GM20431 (cell line): ENCODE measurements around the gene NYAP2.

Experiments
- in situ Hi-C: fragments of 300-500 bp; cut with MseI, MboI; formaldehyde crosslinking; loops from one replicate; pipeline ENCODE4 v1.15.0; 2020; ENCODE audit warnings: low sequenced_read_pairs; ENCODE audit not compliant: unreplicated experiment

Gene NYAP2

GRCh38 chr2:225534037-225534436 is 134.5 kb downstream of the NYAP2 start:
- in situ Hi-C loops = no loop called here

GRCh38 chr2:225534697-225535096 is 135.2 kb downstream of the NYAP2 start:
- in situ Hi-C loops = no loop called here

- in situ Hi-C loops = no loop called here
These were observed 136.5 kb downstream of the NYAP2 start for GRCh38 chr2:225536036-225536435.

GRCh38 chr2:225543626-225544025 is 144.1 kb downstream of the NYAP2 start:
- in situ Hi-C loops = no loop called here

DNA sequence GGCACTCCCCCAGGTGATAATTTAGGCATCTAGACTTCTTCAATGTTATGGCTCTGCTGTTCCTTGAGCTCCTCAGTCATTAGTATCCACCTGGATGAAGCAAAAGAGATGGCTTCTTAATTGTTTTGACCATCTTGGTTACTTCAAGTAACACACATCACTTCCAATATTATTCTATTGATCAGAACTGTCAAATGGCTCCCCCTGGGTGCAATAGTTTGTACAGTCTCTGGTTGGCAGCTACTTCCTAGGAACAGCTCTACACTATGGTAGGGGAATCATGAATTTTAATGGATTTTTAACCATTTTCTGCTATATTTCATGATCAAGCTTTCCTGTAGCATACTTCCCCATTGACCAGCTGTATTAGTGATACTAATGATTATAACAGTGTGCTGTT is 157.0 kb downstream of the NYAP2 start:
- in situ Hi-C loops = no loop called here

DNA sequence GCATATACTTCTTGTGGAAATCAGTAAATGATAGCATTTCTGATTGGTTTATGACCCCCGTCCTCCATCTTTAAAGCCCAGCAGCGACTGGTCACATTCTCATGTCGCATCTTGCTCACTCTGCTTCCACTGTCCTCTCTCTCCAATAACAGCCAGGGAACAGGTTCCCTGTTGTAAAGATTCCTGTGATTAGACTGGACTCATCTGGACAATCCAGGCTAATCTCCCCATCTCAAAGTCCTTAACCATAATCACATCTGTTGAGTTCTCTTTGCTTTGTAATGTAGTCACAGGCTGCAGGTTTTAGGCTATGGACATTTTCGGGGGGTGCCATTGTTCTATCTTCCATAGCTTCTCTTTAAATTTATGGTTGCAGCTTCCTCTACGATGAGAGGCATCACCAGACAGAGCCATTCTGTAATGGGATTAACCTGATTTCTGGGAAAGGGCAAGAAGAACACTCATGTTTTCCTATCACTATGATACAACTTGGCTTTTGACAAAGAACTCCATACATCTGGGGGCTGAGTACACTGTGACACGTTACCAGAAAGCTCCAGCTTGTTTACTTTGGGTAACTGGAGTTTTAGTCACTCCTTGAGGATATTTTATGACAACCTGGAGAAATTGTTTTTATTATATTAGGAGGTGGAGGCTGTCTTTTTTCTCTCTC is 159.0 kb downstream of the NYAP2 start:
- in situ Hi-C loops = no loop called here

DNA sequence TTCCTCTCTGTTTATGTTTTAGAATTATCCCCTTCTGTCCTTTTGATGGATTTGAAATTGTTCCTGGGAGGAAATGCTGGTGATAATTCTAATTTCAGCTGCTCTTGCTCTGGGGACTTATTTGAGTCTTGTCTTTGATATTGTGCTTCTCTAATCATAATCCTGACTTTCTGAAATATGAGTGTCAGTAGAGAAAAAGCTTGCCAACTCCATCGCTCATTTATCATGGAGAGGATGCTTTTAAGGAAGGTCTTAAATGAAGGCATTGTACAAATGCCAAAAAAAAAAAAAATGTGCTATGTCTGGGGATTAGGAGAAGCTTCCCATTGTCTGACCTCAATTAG is 159.5 kb downstream of the NYAP2 start:
- in situ Hi-C loops = no loop called here

DNA sequence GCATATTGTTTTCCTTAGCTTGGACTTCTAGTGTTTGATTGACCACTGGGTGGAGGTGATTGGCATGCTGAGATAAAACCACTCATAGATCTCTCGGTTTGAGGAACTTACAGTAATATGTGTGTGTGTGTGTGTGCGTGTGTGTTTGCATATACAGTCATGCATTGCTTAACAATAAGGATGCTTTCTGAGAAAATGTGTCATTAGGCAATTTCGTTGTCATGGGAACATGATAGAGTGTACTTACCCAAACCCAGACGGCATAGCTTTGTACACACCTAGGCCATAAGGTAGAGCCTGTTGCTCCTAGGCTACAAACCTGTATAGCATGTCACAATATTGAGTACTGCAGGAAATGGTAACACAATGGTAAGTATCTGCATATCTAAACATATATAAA is 167.3 kb downstream of the NYAP2 start:
- in situ Hi-C loops = no loop called here

GRCh38 chr2:225569995-225570394 is 170.5 kb downstream of the NYAP2 start:
- in situ Hi-C loops = no loop called here

- in situ Hi-C loops = no loop called here
These were observed 174.1 kb downstream of the NYAP2 start for GRCh38 chr2:225573603-225574002.

DNA sequence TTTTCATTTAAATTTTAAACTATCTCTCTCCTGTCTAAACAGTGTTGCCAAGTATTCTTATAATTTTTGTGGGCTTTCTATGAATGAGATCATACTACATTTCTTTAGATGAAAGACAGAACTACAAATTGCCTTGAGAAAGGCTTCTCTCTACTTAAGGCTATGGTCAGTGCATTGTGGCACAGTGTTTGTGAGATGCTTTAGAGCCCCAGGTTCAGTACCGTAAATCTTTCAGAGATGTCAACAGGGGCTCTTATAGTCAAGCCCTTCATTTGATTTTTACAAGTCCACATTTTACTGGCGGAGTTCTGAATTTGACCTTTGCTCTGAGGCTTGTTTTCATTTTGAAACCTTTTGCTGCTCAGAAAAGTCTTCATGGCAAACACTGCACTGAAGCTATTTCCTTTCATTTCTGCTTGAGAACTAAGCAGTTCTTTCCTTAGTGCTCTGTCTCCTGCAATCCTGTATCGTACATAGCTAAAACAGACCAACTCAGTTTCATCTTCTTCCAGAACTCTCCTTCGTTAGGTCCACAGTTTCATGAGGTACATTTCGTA is 175.2 kb downstream of the NYAP2 start:
- in situ Hi-C loops = no loop called here

DNA sequence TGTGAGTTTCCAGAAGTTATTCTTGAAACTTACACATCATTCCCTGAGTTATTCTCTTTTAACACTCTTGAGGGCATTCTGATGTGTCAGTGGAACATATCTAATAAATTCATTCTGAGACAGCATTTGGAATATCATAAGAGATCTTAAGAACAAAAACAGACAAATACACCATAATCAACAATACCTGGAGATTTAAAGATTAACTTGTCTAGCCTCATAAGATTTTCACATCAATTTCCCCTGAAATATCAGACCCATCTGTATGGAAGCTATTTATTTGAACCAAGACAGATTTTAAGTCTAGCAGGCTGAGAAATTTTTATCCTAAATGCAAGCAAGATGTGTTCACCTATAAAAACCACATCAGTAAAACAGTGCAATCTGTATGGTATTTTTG is 181.6 kb downstream of the NYAP2 start:
- in situ Hi-C loops = no loop called here

DNA sequence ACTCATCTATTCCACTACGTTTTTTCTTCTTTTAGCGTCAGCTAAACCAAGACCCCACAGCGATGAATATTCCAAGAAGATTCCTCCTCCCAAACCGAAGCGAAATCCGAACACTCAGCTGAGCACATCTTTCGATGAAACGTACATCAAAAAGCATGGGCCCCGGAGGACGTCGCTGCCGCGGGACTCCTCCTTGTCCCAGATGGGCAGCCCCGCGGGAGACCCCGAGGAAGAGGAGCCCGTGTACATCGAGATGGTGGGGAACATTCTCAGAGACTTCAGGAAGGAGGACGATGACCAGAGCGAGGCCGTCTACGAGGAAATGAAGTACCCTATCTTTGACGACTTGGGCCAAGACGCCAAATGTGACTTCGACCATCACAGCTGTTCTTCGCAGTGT is 182.4 kb downstream of the NYAP2 start:
- in situ Hi-C loops = no loop called here

DNA sequence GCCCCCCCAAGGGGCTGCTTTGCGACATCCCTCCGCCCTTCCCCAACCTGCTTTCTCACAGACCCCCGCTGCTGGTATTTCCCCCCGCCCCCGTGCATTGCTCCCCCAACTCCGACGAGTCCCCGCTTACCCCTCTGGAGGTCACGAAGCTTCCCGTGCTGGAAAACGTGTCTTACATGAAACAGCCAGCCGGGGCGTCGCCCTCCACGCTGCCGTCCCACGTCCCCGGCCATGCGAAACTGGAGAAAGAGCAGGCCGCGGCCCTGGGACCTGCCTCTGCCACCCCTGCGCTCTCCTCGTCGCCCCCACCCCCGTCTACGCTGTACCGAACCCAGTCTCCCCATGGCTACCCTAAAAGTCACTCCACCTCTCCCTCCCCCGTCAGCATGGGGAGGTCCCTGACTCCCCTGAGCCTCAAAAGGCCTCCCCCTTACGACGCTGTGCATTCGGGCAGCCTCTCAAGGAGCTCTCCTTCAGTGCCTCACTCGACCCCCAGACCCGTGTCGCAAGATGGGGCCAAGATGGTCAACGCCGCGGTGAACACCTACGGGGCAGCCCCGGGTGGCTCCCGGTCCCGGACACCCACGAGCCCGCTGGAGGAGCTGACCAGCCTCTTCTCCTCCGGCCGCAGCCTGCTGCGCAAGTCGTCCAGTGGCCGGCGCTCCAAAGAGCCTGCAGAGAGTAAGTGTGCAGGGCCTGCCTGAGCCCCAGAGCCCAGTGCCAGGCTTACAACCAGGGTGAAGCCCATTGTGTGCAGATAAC is 183.0 kb downstream of the NYAP2 start:
- in situ Hi-C loops = no loop called here

DNA sequence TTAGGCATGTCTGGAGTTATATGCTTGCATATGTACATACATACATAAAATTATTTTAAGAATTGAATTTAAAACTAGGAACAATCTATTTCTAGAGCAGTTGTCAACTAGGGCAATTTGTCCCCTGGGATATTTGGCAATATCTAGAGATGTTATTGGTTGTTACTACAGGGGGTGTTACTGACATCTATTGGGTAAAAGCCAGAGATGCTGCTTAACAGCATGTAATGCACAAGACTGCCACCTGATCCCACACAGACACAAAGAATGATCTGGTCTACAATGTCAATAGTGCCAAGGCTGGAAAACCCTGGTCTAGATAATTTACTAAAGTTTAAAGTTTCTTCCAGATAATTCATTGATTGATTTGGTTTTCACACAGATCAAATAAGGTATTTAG is 185.3 kb downstream of the NYAP2 start:
- in situ Hi-C loops = no loop called here

GRCh38 chr2:225590932-225591331 is 191.4 kb downstream of the NYAP2 start:
- in situ Hi-C loops = no loop called here

DNA sequence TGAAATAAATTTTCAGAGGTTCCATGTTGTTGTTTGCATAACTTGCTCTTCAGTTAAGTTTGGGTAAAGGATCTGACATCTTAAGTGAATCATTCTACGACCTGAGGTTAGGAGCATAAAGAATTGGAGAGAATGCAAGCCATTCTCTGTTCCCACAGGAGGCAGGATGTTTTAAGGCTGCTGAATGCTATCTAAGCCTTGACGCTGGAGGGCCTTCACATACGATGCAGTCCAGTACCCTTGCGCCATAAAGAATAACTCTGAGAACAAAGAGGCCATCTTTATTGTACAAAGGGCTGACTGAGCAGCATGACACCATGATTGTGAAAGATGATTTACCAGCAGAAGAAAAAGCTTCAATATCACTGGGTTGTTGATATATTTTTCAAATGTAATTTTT is 198.4 kb downstream of the NYAP2 start:
- in situ Hi-C loops = no loop called here

DNA sequence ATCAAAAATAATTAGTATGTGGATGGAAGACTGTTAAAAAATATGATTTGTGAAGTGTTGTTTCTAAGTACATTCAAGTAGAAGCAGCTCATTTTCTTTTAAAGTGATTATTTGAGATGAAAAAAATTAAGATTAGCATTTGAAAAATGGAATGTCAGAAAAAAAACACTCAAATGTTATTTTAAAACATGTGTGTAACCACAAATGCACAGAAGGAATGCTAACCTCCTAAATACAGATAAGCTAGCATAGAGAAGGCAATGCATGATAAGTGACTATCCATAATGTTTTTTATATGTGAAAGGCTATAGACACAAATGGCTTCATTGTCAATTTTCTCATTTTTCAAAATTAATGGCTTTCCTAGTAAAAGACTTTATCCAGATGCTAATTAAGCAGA is 198.9 kb downstream of the NYAP2 start:
- in situ Hi-C loops = no loop called here

DNA sequence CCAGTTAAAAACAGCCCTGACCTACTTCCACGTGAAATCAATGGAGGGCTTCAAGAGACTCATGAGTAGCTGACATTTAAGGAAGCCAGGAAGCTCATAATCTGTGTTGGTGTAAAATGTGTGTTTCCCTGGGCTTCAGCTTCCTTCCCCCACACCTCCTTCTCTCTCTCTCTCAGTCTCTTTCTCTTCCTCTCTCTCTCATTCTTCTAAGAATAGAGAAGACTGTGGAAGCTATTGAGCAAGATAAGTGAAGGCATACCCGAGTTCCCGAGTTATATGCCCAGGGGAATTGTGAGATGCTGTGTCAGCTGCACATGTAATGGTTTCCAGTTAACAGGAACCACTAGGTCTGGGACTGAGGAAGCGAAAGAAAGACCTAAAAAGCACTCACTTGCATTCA is 199.4 kb downstream of the NYAP2 start:
- in situ Hi-C loops = no loop called here

DNA sequence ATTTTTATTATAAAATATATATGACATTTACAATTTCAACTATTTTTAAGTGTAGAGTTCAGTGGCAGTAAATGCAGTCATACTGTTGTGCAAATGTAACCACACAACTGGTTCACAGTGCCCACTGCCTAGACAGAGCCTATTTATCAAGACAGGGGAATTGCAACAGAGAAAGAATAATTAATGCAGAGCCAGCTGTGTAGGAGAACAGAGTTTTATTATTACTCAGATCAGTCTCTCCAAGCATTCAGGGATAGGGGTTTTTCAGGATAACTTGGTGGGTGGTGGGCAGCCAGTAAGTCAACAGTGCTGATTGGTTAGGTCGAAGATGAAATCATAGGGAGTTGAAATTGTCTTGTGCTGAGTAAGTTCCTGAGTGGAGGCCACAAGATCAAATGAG is 200.3 kb downstream of the NYAP2 start:
- in situ Hi-C loops = no loop called here

- in situ Hi-C loops = no loop called here
These were observed 200.9 kb downstream of the NYAP2 start for GRCh38 chr2:225600444-225600843.

DNA sequence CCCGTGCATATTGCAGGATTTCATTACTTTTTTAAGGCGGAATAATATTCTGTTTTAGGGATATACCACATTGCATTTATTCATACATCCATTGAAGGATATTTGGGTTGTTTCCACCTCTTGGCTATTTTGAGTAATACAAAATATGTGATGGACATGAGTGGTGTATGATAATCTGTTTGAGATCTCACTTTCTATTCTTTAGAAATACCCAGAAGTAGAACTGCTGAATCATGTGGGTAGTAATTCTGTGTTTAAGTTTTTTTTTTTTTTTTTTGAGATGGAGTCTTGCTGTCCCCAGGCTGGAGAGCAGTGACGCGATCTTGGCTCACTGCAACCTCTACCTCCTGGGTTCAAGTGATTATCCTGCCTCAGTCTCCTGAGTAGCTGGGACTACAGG is 201.4 kb downstream of the NYAP2 start:
- in situ Hi-C loops = no loop called here
